Lower leg skin (tissue), 3 donors: ENCODE data around the gene JSRP1.

Experiments used
- POLR2A ChIP-seq, 2 donors: fragments of 450-650 bp; IDR thresholded peaks; one replicate each; pipeline ENCODE4 v1.6.1; 2016 to 2017; ENCODE audit warnings: antibody characterized with exemption in 2 of 2, mild to moderate bottlenecking in 1 of 2, moderate library complexity in 1 of 2
- TF ChIP-seq, protein P1 (sequence below), 3 donors: fragments of 450-650 bp; IDR thresholded peaks; one replicate each; pipeline ENCODE4 v1.5.1; 2016; ENCODE audit warnings: antibody characterized with exemption in 3 of 3, mild to moderate bottlenecking in 3 of 3, moderate library complexity in 2 of 3

DNA sequence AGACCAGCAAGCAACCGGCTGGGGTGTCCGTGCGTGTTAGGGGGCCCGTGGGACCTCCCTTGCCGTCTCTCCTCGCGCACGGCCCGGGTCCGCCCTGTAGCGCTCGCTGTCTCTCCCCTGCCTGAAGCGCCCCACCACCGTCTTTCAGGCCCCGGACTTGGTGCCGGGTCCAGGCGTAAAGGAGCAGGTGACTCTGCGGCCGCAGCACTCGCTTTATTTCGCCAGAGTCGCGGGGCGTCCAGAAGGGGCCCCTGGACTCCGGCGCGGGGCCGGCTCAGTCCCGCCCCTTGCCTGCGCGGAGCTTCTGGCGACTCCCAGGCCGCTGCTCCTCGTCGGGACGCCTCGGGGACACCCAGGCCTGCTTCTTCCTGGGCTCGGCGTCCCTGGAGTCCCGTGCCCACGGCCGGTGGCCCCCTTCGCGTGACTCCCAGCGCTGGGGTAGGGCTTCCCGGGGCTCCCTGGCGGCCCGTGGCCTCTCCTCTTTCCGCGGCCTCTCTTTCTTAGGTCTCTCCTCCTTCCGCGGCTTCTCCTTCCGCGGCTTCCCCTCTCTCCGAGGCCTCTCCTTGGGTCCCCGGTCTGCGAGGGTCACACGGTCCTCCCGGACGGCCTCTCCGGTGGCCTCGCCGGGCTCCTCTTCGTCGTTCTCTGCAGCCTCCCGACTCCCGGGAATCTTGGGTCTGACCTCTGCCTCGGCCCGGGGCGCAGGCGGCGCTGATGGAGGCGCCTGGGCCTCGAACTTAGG lies 4.0 kb downstream of the JSRP1 start:
- TF ChIP-seq, protein P1, sequence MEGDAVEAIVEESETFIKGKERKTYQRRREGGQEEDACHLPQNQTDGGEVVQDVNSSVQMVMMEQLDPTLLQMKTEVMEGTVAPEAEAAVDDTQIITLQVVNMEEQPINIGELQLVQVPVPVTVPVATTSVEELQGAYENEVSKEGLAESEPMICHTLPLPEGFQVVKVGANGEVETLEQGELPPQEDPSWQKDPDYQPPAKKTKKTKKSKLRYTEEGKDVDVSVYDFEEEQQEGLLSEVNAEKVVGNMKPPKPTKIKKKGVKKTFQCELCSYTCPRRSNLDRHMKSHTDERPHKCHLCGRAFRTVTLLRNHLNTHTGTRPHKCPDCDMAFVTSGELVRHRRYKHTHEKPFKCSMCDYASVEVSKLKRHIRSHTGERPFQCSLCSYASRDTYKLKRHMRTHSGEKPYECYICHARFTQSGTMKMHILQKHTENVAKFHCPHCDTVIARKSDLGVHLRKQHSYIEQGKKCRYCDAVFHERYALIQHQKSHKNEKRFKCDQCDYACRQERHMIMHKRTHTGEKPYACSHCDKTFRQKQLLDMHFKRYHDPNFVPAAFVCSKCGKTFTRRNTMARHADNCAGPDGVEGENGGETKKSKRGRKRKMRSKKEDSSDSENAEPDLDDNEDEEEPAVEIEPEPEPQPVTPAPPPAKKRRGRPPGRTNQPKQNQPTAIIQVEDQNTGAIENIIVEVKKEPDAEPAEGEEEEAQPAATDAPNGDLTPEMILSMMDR (IDR thresholded peaks at IDR 0.05), result no peak
- no peak for TF ChIP-seq POLR2A (IDR thresholded peaks at IDR 0.05)
